HepG2 (cell line): ENCODE results near the gene DUSP16. TPM values are rescaled to one million over a fixed set of nuclear protein-coding genes. Genes with fewer than 3 reads are reported as not detected.
A peak's percentile ranks its signal among the peaks of the same experiment; 100 is the strongest.

Source experiments
- CCAR2 ChIP-seq: fragments of 200-400 bp; formaldehyde crosslinking; optimal IDR thresholded peaks from 2 replicates; pipeline ENCODE3; 2018; ENCODE audit warnings: low read depth, mild to moderate bottlenecking, low read length, moderate library complexity
- HOXD1 ChIP-seq: sonication (generic); formaldehyde crosslinking; IDR thresholded peaks from 2 replicates; pipeline ENCODE4 v1.5.0; 2020; ENCODE audit warnings: missing genetic modification reagents
- MAF1 ChIP-seq: sonication (generic); formaldehyde crosslinking; IDR thresholded peaks from 2 replicates; pipeline ENCODE4 v1.5.0; 2020; ENCODE audit warnings: missing genetic modification reagents, borderline replicate concordance
- RFX1 ChIP-seq: fragments of 450-650 bp; IDR thresholded peaks from 2 replicates; pipeline ENCODE4 v1.6.1; 2017
- SRSF4 ChIP-seq: fragments of 200-400 bp; formaldehyde crosslinking; IDR thresholded peaks from one replicate; pipeline ENCODE4 v1.6.1; 2018; ENCODE audit warnings: mild to moderate bottlenecking, low read depth, low read length, moderate library complexity; ENCODE audit not compliant: poor library complexity, severe bottlenecking
- TGIF2 ChIP-seq: IDR thresholded peaks from 2 replicates; pipeline ENCODE4 v1.6.1; 2016; ENCODE audit warnings: control low read depth, missing compliant biosample characterization
- ZBTB4 ChIP-seq: sonication (generic); formaldehyde crosslinking; IDR thresholded peaks from 2 replicates; pipeline ENCODE4 v1.4.0; 2020; ENCODE audit warnings: missing genetic modification reagents, mild to moderate bottlenecking, borderline replicate concordance
- ZC3H13 ChIP-seq: sonication (generic); formaldehyde crosslinking; IDR thresholded peaks from 2 replicates; pipeline ENCODE4 v1.8.1; 2023; ENCODE audit warnings: mild to moderate bottlenecking, missing genetic modification reagents, moderate library complexity
- ZFP90 ChIP-seq: sonication (generic); formaldehyde crosslinking; IDR thresholded peaks from 2 replicates; pipeline ENCODE4 v1.8.0; 2022; ENCODE audit warnings: missing genetic modification reagents, mild to moderate bottlenecking, inconsistent platforms, borderline replicate concordance
- ZNF138 ChIP-seq: sonication (generic); formaldehyde crosslinking; IDR thresholded peaks from 2 replicates; pipeline ENCODE4 v1.5.0; 2020; ENCODE audit warnings: mild to moderate bottlenecking, low read depth, missing genetic modification reagents
- ZNF234 ChIP-seq: sonication (generic); formaldehyde crosslinking; conservative IDR thresholded peaks from 2 replicates; pipeline ENCODE4 v1.5.1; 2020; ENCODE audit warnings: mild to moderate bottlenecking, missing genetic modification reagents
- ZNF337 ChIP-seq: sonication (generic); formaldehyde crosslinking; IDR thresholded peaks from 2 replicates; pipeline ENCODE4 v1.5.1; 2020; ENCODE audit warnings: missing genetic modification reagents, low read depth, mild to moderate bottlenecking, borderline replicate concordance
- ZNF431 ChIP-seq: sonication (generic); formaldehyde crosslinking; IDR thresholded peaks from 2 replicates; pipeline ENCODE4 v1.9.0; 2022; ENCODE audit warnings: missing genetic modification reagents, low read depth, mild to moderate bottlenecking, borderline replicate concordance
- ZNF740 ChIP-seq: sonication (generic); formaldehyde crosslinking; IDR thresholded peaks from 2 replicates; pipeline ENCODE4 v1.4.0; 2020; ENCODE audit warnings: missing genetic modification reagents
- ZSCAN20 ChIP-seq: sonication (generic); formaldehyde crosslinking; IDR thresholded peaks from 2 replicates; pipeline ENCODE4 v1.4.0; 2020; ENCODE audit warnings: missing genetic modification reagents, mild to moderate bottlenecking, borderline replicate concordance
- polyA plus RNA-seq, 8 experiments: library from polyadenylated mRNA; depleted of rRNA in 3 of 8; stranded (reverse) in 7 of 8; unstranded in 1 of 8; fragments of >200 nt; fragmentation: Illumina TruSeq in 4 of 8; extraction: Trizol in 4 of 8; gene quantifications; 2 replicates each; pipeline versions ENCODE4 v1.2.1 to v1.2.3, GENCODE V29; 2011 to 2016; ENCODE audit warnings: low read depth in 4 of 8, missing spikeins in 1 of 8, mixed read lengths in 1 of 8; ENCODE audit not compliant: insufficient read depth in 1 of 8
- total RNA-seq, 5 experiments: library from RNA; depleted of rRNA; stranded (reverse); fragments of >200 nt; fragmentation: Illumina TruSeq; extraction: Trizol; gene quantifications; 2 replicates each; pipeline ENCODE4 v1.2.3, GENCODE V29; 2016; ENCODE audit warnings: low read depth in 1 of 5
- TF ChIP-seq, protein P1 (sequence below): sonication (generic); formaldehyde crosslinking; IDR thresholded peaks from 2 replicates; pipeline ENCODE4 v1.4.0; 2020; ENCODE audit warnings: mild to moderate bottlenecking, missing genetic modification reagents, borderline replicate concordance

The DUSP16 gene
- total and polyA plus RNA-seq, 2 of the 13 experiments (the other 11 are each of a cell fraction or from before 2014, with no cell fraction given): 45.7 to 46.6 TPM

DNA sequence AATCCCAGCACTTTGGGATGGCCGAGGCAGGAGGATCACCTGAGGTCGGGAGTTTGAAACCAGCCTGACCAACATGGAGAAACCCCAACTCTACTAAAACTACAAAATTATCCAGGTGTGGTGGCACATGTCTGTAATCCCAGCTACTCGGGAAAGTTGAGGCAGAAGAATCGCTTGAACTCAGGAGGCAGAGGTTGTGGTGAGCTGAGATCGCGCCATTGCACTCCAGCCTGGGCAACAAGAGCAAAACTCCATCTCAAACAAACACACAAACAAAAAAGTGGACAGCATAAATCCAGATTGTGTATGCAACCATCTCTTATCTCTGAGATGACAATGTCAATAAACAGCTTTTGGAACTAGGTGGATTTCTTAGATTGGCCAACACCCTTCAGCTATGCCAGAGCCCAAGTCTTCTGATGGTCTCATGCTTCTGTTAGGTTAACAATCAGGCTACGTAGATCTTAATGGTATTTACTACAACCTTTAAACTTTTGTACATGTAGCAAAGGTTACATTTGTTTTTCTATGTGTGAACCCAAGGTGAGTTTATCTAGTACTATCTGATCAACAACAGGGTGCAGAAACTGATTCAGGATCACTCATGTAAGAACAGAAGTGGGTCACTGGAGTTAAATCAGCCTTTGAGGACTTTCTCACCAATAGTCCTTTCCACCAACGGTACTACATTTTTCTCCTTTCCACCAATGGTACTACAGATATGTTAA, 73.7 kb downstream of the DUSP16 start (continued):
- no peak for TF ChIP-seq HOXD1 (CRISPR knock-in tag)
- no peak for TF ChIP-seq ZC3H13 (CRISPR knock-in tag)
- TF ChIP-seq RFX1: no peak
- no peak for TF ChIP-seq ZNF431
- TF ChIP-seq CCAR2: no peak
- TF ChIP-seq TGIF2 (CRISPR knock-in tag): no peak
- TF ChIP-seq ZNF337 (CRISPR knock-in tag): no peak
- peak; percentile 90; the same call in 1 of the 2 replicates for TF ChIP-seq ZBTB4 (CRISPR knock-in tag)
- no peak for TF ChIP-seq ZNF138 (CRISPR knock-in tag)
- no peak for TF ChIP-seq SRSF4
- TF ChIP-seq, protein P1, sequence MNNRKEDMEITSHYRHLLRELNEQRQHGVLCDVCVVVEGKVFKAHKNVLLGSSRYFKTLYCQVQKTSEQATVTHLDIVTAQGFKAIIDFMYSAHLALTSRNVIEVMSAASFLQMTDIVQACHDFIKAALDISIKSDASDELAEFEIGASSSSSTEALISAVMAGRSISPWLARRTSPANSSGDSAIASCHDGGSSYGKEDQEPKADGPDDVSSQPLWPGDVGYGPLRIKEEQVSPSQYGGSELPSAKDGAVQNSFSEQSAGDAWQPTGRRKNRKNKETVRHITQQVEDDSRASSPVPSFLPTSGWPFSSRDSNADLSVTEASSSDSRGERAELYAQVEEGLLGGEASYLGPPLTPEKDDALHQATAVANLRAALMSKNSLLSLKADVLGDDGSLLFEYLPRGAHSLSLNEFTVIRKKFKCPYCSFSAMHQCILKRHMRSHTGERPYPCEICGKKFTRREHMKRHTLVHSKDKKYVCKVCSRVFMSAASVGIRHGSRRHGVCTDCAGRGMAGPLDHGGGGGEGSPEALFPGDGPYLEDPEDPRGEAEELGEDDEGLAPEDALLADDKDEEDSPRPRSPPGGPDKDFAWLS (CRISPR knock-in tag): no peak
- no peak for TF ChIP-seq ZSCAN20 (CRISPR knock-in tag)
- no peak for TF ChIP-seq ZNF740 (CRISPR knock-in tag)
- no peak for TF ChIP-seq ZFP90 (CRISPR knock-in tag)
- no peak for TF ChIP-seq MAF1 (CRISPR knock-in tag)
- TF ChIP-seq ZNF234 (CRISPR knock-in tag): no peak
